NCI-H345 treated with DMSO at 0.1 percent for 48 hours (cell line): ENCODE measurements around the gene CYP3A4.
"Not testable (repeated sequence)": the region's sequence is repeated elsewhere in the genome, so short reads cannot be mapped to it uniquely, and the experiment has no call there.

ENCODE experiments used
- DNase-seq: peaks from one replicate; lab custom pipeline; 2025; ENCODE audit not compliant: unreplicated experiment; lab: John Stamatoyannopoulos, UW

The CYP3A4 gene

GRCh38 chr7:99729486-99730237 is 54.3 kb downstream of the CYP3A4 start:
- DNase-seq: no peak

- no peak for DNase-seq
These were observed 55.4 kb downstream of the CYP3A4 start for GRCh38 chr7:99728615-99729014.

- not testable (repeated sequence) for DNase-seq
These were observed 60.8 kb downstream of the CYP3A4 start for GRCh38 chr7:99723201-99723600.

GRCh38 chr7:99720800-99721595 is 63.0 kb downstream of the CYP3A4 start:
- DNase-seq: no peak

- DNase-seq: no peak
These were observed 63.8 kb downstream of the CYP3A4 start for GRCh38 chr7:99719996-99720769.

- no peak for DNase-seq
These were observed 69.9 kb downstream of the CYP3A4 start for GRCh38 chr7:99713995-99714570.

- DNase-seq: no peak
These were observed 74.0 kb downstream of the CYP3A4 start for GRCh38 chr7:99709838-99710578.

GRCh38 chr7:99709260-99709659 is 74.7 kb downstream of the CYP3A4 start:
- no peak for DNase-seq

GRCh38 chr7:99707096-99707495 is 76.9 kb downstream of the CYP3A4 start:
- no peak for DNase-seq
